ENCODE data around the gene PRLR. TPM values are rescaled to one million over a fixed set of nuclear protein-coding genes. Genes with fewer than 3 reads are reported as not detected.
"Not testable (repeated sequence)": the region's sequence is repeated elsewhere in the genome, so short reads cannot be mapped to it uniquely, and the experiment has no call there.

The PRLR gene
- total RNA-seq, 1 experiment from 2014 or later: 2.0 TPM

DNA sequence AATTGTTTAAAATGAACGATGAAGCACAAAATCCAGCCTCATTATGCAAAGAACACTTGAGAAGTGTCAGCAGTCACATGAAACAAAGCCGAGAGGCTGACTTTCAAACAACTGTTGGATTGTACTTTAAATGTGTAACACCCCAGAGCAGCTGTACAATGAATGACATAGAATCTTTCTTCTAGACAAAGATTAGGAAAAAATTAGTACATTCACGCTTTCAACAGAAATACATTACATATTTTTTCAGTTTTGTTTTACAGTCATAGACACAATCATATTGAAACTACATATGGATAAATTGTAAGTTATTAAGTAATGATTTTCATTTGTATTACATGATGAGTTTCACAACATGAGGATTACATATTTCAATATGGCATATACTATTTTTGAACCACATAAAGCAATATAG lies 171.9 kb downstream of the PRLR start:
- no peak overlapping the region for H3K4me3 ChIP-seq (ENCODE audit: insufficient read depth, low read depth, low read length)
- no peaks in the 10 kb centered on the region for H3K36me3 ChIP-seq (replicated peaks; ENCODE audit: control insufficient read depth, insufficient read depth, low read length)
- no peaks in the 10 kb centered on the region for H3K27me3 ChIP-seq (ENCODE audit: control insufficient read depth, insufficient read depth, low read length)
- DNase-seq: no peak

DNA sequence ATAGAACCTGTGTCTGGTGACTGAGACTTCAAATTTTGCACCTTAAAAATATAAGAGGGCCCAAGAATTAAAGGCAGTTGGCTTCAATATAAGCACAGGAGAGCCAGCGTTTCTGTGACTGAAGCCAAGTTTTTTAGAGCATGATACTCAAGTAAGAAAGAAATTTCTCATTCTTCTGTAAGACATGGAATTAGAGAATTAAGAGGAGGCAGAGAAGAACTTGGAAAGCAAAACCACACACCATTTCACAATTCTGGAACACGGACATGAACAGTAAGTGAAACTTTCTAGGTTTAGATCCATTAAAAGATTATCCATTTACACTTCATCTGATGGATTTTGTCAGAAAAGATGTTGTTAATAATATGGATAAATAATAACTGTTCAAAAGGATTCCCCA lies 173.6 kb downstream of the PRLR start:
- H3K36me3 ChIP-seq (replicated peaks; ENCODE audit: control insufficient read depth, insufficient read depth, low read length): no peaks in the 10 kb centered on the region
- DNase-seq: no peak
- H3K27me3 ChIP-seq (ENCODE audit: control insufficient read depth, insufficient read depth, low read length): no peaks in the 10 kb centered on the region
- H3K4me3 ChIP-seq (ENCODE audit: insufficient read depth, low read depth, low read length): no peak overlapping the region

DNA sequence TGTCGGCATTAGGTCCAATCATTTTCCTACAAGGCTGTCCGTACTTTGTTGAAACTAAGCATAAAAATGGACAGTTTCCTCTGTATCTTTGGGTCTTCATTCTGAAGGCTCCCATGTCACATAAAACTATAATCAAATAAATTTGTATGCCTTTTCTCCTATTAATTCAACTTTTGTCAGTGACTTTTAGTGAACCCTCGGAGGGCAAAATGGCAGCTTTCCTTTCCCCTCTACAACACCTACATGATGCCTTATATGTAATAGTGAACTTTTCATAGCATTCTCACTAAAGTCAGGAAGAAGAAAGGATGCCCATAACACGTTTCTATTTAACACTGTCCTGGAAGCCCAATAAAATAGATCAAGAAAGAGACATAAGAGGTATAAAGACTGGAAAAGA lies 177.4 kb downstream of the PRLR start:
- H3K27me3 ChIP-seq (ENCODE audit: control insufficient read depth, insufficient read depth, low read length): no peaks in the 10 kb centered on the region
- no peak overlapping the region for H3K4me3 ChIP-seq (ENCODE audit: insufficient read depth, low read depth, low read length)
- no peak for DNase-seq
- H3K36me3 ChIP-seq (replicated peaks; ENCODE audit: control insufficient read depth, insufficient read depth, low read length): no peaks in the 10 kb centered on the region

DNA sequence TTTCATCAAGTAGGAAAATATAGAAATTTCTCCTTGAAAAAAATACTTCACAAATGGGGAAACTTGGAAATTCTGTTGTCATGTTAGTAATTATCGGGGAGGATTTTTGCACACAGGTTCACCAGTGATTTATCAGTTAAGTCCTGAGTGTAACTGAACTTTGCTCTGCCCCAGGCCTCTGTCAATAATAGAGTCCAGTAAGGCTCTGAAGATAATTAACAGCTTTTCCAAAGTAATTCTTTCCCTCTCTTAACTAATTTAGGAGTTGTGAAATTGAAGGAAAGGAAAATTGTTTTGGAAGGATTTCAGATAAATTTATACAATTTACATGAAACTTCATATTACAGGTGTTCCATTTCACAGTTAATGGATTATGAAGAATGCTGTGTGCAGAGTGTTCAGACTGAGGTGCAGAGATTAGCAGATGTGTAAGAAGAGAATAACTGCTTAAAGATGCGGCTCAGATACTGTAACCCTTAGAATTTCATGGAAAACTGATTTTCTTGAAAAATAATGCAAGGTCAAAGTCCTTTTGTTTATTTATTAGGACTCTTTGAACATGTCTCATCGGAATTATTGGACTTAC lies 179.7 kb downstream of the PRLR start:
- Histone ChIP-seq H3K27me3 (ENCODE audit: control insufficient read depth, insufficient read depth, low read length) (no peaks in the 10 kb centered on the region), H3K4me3 (ENCODE audit: insufficient read depth, low read depth, low read length) (no peak overlapping the region), H3K36me3 (replicated peaks; ENCODE audit: control insufficient read depth, insufficient read depth, low read length) (no peaks in the 10 kb centered on the region)
- no peak for DNase-seq

DNA sequence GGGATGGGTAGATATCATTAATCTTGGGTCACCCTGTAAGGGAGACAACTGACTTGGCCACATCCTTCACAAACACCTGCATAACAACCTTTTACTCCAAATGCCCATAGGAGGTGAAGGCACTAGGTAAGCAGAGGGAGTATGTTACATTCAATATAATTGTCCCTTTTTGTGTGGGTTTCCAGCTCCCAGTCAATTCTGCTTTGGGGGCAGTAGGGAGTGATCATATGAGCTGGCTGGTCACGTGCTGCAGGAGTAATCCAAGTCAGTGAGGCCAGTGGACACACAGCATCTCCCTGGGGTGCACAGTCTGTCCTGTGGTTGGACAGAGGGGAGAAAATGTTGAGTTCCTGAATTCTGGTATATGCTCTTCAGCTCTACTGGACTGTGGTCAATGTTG lies 181.4 kb downstream of the PRLR start:
- no peak for DNase-seq
- no peak overlapping the region for H3K4me3 ChIP-seq (ENCODE audit: insufficient read depth, low read depth, low read length)
- H3K36me3 ChIP-seq (replicated peaks; ENCODE audit: control insufficient read depth, insufficient read depth, low read length): no peaks in the 10 kb centered on the region

DNA sequence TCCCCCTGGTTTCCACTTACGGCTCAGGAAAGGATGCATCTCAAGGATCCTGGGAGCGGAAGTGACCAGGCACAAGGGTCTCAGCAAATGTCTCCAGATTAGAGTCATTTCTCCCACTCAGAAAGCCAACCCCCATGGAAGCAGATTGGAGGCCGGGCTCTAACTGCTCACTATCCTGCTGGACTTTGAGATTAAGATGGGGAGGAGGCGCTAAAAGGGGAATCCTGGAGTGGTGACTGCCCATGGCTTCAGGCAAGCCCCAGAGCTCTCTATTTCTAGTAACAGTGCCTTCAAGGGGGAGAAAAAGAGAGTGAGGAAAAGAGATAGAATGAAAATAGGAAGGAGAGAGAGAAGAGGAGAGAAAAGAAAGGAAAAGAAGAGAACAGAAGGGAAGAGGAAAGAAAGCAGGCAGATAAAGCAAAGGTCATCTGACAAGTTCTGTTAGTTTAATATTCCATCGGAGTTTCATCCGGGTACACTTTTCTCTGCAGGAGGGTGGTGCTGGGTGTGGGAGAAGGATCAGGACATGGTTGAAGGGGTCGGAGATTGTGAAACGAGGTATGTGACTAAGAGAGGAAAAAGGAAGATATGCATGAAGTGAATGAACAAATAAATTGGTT lies 182.4 kb downstream of the PRLR start, which contains the start of gene AGXT2:
AGXT2 (minus strand) TSS at position 165 of the 620 bp plus-strand sequence; CDS start at position 108, 57 bp downstream.
- Histone ChIP-seq H3K27me3 (ENCODE audit: control insufficient read depth, insufficient read depth, low read length) (no peaks in the 10 kb centered on the region), H3K4me3 (ENCODE audit: insufficient read depth, low read depth, low read length) (no peak within 1 kb of the TSS), H3K36me3 (replicated peaks; ENCODE audit: control insufficient read depth, insufficient read depth, low read length) (no peaks in the 10 kb centered on the region)
- no peak for DNase-seq

More for the DNA sequence above, 181.4 kb downstream of the PRLR start:
- H3K27me3 ChIP-seq (ENCODE audit: control insufficient read depth, insufficient read depth, low read length): no peaks in the 10 kb centered on the region

DNA sequence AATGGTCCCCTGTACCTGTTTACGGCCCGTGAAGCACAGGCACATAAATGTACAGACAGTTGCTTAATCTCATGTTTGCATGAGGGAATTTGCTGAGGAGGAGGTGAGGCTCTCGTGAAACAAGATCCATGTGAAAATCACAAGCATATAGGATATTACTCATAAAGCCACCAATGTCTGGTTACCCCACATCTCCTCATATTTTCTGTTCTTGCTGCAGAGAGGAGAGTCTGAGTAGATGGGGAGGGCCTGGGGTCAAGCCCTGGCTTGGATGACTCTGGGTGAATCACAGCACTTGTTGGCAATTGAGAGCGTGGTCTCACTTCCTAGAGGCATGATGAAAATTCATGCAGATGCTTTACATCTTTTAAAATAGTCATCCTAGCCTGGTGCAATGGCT lies 183.5 kb downstream of the PRLR start:
- no peak for DNase-seq
- Histone ChIP-seq H3K4me3 (ENCODE audit: insufficient read depth, low read depth, low read length) (no peak overlapping the region), H3K36me3 (replicated peaks; ENCODE audit: control insufficient read depth, insufficient read depth, low read length) (no peaks in the 10 kb centered on the region), H3K27me3 (ENCODE audit: control insufficient read depth, insufficient read depth, low read length) (no peaks in the 10 kb centered on the region)

DNA sequence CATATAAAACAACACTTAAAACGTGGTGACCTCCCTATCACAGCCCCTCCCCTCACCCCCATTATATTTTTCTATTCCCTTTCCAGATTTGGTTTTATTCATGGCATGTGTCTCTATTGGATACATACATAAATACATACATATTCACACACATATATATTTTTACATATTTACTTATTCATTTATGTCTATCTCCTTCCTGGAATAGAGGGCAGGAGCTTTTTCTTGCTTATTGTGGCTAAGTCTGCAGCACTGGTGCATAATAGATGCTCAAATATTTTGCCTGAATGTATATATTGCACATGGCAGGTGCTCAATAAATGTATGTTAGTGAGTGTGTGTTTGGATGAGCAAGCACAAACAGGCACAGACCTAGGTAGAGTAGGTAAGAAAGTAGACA lies 185.0 kb downstream of the PRLR start:
- Histone ChIP-seq H3K27me3 (ENCODE audit: control insufficient read depth, insufficient read depth, low read length) (no peaks in the 10 kb centered on the region), H3K36me3 (replicated peaks; ENCODE audit: control insufficient read depth, insufficient read depth, low read length) (no peaks in the 10 kb centered on the region), H3K4me3 (ENCODE audit: insufficient read depth, low read depth, low read length) (no peak overlapping the region)
- DNase-seq: no peak

DNA sequence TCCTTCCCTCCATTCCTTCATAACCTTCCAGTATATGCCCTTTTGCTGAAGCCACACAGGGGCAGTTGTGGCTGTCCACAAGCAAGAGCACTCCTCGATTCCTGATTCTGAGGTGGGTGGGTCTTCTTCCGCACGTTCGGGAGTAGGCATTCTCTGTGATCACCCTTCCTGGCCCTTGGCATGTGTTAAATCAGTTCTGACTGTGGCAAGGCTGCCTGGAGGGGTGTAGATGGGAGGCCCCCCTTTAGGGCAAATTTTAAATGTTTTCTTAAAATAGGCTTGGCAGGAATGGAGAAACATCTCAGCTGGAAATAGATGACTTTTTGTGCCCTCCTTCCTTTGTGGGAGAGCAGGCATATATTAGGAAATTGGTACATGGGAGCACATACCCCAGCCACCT lies 185.6 kb downstream of the PRLR start:
- DNase-seq: no peak
- Histone ChIP-seq H3K4me3 (ENCODE audit: insufficient read depth, low read depth, low read length) (no peak overlapping the region), H3K36me3 (replicated peaks; ENCODE audit: control insufficient read depth, insufficient read depth, low read length) (no peaks in the 10 kb centered on the region), H3K27me3 (ENCODE audit: control insufficient read depth, insufficient read depth, low read length) (no peaks in the 10 kb centered on the region)

DNA sequence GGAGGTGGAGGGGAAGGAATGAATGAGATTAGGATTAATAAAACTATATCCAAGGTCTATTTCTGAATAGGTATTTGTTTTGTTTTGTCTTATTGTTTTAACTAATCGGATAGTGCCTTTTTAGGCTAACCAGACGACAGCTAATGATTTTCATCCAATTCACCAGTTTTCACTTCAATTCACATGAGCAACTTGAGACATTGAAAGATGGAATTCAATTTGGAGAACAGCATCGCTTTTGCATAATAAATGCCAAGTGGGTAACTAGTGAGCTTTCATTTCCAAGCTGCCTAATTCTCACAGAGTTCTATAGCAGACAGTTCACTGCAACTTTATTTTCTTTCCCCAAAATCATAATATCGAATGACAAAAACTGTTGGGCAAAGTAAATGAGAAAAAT lies 187.5 kb downstream of the PRLR start:
- no peak for DNase-seq
- no peaks in the 10 kb centered on the region for H3K36me3 ChIP-seq (replicated peaks; ENCODE audit: control insufficient read depth, insufficient read depth, low read length)
- H3K4me3 ChIP-seq (ENCODE audit: insufficient read depth, low read depth, low read length): no peak overlapping the region
- H3K27me3 ChIP-seq (ENCODE audit: control insufficient read depth, insufficient read depth, low read length): no peaks in the 10 kb centered on the region

DNA sequence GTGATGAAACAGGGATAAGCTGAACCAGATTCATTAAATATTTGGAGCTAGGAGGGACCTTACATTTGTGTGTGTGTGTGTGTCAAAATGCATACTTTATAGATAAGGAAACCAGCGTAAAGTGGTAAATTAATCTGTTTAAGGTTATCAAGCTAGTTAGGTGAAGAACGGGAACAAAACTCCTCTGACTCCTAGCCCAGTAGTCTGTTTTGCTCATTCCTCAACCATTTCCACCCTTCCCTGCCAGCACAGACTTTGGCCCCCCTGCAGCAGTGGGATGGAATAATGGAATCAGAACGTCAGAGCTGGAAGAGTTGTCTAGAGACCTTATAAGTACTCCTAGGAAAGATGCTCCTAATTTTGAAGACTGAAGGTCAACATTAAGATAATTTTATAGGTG lies 189.0 kb downstream of the PRLR start:
- H3K27me3 ChIP-seq (ENCODE audit: control insufficient read depth, insufficient read depth, low read length): no peaks in the 10 kb centered on the region
- H3K4me3 ChIP-seq (ENCODE audit: insufficient read depth, low read depth, low read length): no peak overlapping the region
- H3K36me3 ChIP-seq (replicated peaks; ENCODE audit: control insufficient read depth, insufficient read depth, low read length): no peaks in the 10 kb centered on the region
- DNase-seq: no peak

DNA sequence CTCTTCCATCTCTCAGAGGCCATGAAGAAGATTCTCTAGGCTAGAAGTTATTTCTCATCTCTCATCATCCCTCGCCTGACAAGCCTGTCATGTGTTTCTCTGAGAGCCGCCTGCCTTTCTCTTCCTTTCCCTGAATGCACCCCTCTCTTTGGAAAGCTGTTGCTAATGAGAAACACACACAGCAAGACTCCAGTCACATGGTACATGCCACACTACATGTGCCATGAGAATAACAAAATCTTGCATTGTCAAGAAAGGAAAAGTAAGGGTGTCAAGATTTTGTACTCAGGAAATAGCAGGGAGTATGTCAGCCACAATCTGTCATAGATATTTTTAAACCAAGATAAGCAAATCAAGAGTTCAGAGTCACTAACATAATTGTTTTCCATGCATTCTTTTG lies 191.4 kb downstream of the PRLR start:
- DNase-seq: no peak
- H3K4me3 ChIP-seq (ENCODE audit: insufficient read depth, low read depth, low read length): no peak overlapping the region
- no peaks in the 10 kb centered on the region for H3K27me3 ChIP-seq (ENCODE audit: control insufficient read depth, insufficient read depth, low read length)
- H3K36me3 ChIP-seq (replicated peaks; ENCODE audit: control insufficient read depth, insufficient read depth, low read length): no peaks in the 10 kb centered on the region

DNA sequence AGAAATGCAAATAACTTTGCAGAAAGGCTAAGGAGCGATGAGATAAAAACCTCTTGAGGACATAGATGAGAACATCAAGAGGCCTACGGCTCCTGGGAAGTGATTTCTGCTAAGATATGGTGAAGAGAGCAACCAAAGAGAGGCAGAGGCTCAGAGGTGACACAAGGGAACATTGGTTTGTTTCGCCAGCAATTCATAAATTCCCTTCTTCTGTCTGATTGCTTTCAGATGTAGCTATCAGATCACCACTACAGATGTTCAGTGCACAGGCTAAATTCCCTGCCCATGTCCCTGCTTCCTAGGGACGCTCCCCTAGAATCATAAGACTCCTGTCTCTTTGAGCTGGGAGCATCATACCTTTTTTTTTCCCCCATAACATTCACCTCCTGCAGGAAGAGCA lies 193.8 kb downstream of the PRLR start:
- Histone ChIP-seq H3K36me3 (replicated peaks; ENCODE audit: control insufficient read depth, insufficient read depth, low read length) (no peaks in the 10 kb centered on the region), H3K27me3 (ENCODE audit: control insufficient read depth, insufficient read depth, low read length) (no peaks in the 10 kb centered on the region), H3K4me3 (ENCODE audit: insufficient read depth, low read depth, low read length) (no peak overlapping the region)
- no peak for DNase-seq

DNA sequence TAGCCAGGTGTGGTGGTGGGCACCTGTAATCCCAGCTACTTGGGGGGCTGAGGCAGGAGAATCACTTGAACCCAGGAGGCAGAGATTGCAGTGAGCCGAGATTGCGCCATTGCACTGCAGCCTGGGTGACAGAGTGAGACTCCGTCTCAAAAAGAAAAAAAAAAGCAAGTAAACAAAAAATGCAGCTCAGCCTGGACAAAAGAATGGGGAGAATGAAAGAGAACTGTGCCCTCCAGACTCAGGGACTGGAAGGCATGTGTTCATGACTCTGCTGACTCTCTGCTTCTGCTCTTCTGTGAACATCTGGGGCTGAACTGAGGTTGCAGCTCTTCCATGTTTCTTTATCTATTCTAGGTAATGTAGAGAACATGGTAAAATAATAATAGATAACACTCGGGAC lies 194.4 kb downstream of the PRLR start:
- not testable (repeated sequence) for DNase-seq; H3K4me3 ChIP-seq (ENCODE audit: insufficient read depth, low read depth, low read length); H3K27me3 ChIP-seq (ENCODE audit: control insufficient read depth, insufficient read depth, low read length); H3K36me3 ChIP-seq (replicated peaks; ENCODE audit: control insufficient read depth, insufficient read depth, low read length)

DNA sequence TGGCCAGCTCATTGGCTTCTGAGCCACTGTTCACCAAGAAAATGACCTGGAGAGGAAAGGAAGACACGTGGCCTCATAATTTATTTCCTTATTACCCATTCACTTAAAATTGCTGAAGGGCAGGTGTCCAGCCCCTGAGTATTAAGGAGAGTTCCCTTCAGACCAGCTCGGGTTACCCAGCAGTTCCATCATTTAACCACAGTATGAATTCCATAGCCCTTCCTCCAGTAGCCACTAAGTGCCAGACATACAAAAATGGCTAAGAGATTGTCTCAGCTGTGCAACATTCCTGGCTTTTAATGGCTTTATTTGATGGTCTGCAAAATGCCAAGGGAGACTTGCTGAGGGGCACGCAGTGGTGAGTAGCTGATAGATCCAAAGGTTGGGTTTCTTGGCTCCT lies 195.0 kb downstream of the PRLR start:
- DNase-seq: no peak

DNA sequence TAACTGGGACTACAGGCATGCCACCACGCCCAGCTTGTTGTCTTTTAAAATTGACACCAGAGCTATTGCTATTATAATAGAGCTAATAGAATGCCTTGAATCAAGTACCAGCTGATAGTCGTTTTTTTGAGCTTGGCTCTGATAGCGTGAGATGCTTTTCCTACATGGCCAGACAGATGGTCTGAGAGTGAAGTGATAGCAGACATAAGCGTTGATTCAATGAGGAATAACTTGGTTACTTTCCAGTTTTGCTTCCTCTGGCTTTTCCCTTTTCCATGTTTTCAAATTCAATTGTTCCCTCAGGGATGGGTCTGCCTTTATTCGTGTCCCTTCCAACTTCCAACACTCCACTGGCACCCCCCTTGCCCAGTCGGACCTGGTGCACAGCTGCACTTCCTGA lies 197.9 kb downstream of the PRLR start:
- no peaks in the 10 kb centered on the region for H3K27me3 ChIP-seq (ENCODE audit: control insufficient read depth, insufficient read depth, low read length)
- no peak overlapping the region for H3K4me3 ChIP-seq (ENCODE audit: insufficient read depth, low read depth, low read length)
- no peaks in the 10 kb centered on the region for H3K36me3 ChIP-seq (replicated peaks; ENCODE audit: control insufficient read depth, insufficient read depth, low read length)
- no peak for DNase-seq

More for the DNA sequence above, 195.0 kb downstream of the PRLR start:
- Histone ChIP-seq H3K4me3 (ENCODE audit: insufficient read depth, low read depth, low read length) (no peak overlapping the region), H3K36me3 (replicated peaks; ENCODE audit: control insufficient read depth, insufficient read depth, low read length) (no peaks in the 10 kb centered on the region), H3K27me3 (ENCODE audit: control insufficient read depth, insufficient read depth, low read length) (no peaks in the 10 kb centered on the region)

All from H7 (cell line).